ENCODE results near the gene BAK1. TPM values are rescaled to one million over a fixed set of nuclear protein-coding genes. Genes with fewer than 3 reads are reported as not detected.

Gene BAK1
- total and polyA plus RNA-seq, 2 of the 4 experiments (the other 2 are of a cell fraction): 12.0 to 19.0 TPM

DNA sequence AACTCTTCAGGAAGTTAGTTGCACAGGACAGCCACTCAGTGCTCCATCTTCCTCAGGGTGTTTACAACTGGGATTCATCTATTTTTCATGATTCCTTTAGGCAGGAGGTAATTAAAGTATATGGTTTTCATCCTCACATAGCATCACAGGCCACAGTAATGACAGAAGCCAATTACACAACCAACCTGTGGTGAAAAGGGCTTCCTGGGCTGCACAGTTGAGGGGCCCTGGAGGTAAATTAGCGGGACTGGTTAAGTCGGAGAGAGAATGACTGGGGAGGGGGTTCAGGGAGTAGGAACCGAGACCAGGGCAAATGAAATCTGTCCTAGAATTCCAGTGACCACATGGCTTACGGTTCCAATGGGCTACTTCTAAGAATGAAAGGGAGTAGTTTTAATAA is 37.0 kb downstream of the BAK1 start:
- CTCF ChIA-PET: interaction anchor here (0.6 kb wide), 1 partner anchor 10 kb away, joined by 3 read pairs; no protein-coding TSS in a partner anchor
- Histone ChIP-seq H4K8ac (ENCODE audit: low read depth in 2 of 2, low read length in 2 of 2) (no peak overlapping the region), H3K14ac (replicated peaks; ENCODE audit: low read depth, low read length) (no peak overlapping the region), H2BK20ac (ENCODE audit: low read depth, low read length) (no peak overlapping the region), H3K4me3 (ENCODE audit: insufficient read depth, low read depth, low read length) (no peak overlapping the region), H3K9me1 (ENCODE audit: insufficient read depth, low read length) (no peaks in the 10 kb centered on the region), H2BK15ac (ENCODE audit: low read depth, low read length) (no peak overlapping the region), H3K4me1 (ENCODE audit: control insufficient read depth, insufficient read depth, low read length) (no peaks in the 10 kb centered on the region), H2BK120ac (ENCODE audit: low read depth, low read length) (no peak overlapping the region), H3K9ac (ENCODE audit: low read depth, low read length) (no peak overlapping the region), H3K27me3 (ENCODE audit: control insufficient read depth, insufficient read depth, low read length) (peaks cover 10% of the 10 kb centered on the region), H3K18ac (ENCODE audit: low read depth, low read length) (no peak overlapping the region), H3K4ac (ENCODE audit: low read depth, low read length) (no peak overlapping the region), H2AK5ac (ENCODE audit: low read depth, low read length) (no peak overlapping the region), H4K91ac (ENCODE audit: insufficient read depth, low read depth, low read length) (no peak overlapping the region), H3K56ac (ENCODE audit: extremely low read depth, insufficient read depth, low read length) (no peak overlapping the region), H4K20me1 (ENCODE audit: insufficient read depth, low read length) (no peaks in the 10 kb centered on the region), H2AK9ac (replicated peaks; ENCODE audit: low read depth, low read length, poor library complexity) (no peak overlapping the region), H3K27ac (ENCODE audit: insufficient read depth, low read length) (no peak overlapping the region), H4K5ac (ENCODE audit: low read depth, low read length) (no peak overlapping the region), H2BK5ac (ENCODE audit: low read depth, low read length, poor library complexity, severe bottlenecking) (no peak overlapping the region), H3K9me3 (ENCODE audit: control insufficient read depth, insufficient read depth, low read length) (no peaks in the 10 kb centered on the region), H2AFZ (replicated peaks; ENCODE audit: low read length, poor library complexity) (no peak overlapping the region), H3K23ac (ENCODE audit: low read depth, low read length) (no peak overlapping the region), H3K36me3 (ENCODE audit: control insufficient read depth, insufficient read depth, low read length) (no peaks in the 10 kb centered on the region), H3K79me1 (ENCODE audit: low read depth in 1 of 2, low read length in 2 of 2) (no peaks in the 10 kb centered on the region), H3K4me2 (ENCODE audit: low read depth, low read length) (no peak overlapping the region)
- POLR2A ChIA-PET (ENCODE audit: unreplicated experiment): no interaction called here
- no peak for TF ChIP-seq MXI1 (IDR thresholded peaks at IDR 0.05; ENCODE audit: borderline replicate concordance, low read depth, low read length)
- TF ChIP-seq, protein P1, sequence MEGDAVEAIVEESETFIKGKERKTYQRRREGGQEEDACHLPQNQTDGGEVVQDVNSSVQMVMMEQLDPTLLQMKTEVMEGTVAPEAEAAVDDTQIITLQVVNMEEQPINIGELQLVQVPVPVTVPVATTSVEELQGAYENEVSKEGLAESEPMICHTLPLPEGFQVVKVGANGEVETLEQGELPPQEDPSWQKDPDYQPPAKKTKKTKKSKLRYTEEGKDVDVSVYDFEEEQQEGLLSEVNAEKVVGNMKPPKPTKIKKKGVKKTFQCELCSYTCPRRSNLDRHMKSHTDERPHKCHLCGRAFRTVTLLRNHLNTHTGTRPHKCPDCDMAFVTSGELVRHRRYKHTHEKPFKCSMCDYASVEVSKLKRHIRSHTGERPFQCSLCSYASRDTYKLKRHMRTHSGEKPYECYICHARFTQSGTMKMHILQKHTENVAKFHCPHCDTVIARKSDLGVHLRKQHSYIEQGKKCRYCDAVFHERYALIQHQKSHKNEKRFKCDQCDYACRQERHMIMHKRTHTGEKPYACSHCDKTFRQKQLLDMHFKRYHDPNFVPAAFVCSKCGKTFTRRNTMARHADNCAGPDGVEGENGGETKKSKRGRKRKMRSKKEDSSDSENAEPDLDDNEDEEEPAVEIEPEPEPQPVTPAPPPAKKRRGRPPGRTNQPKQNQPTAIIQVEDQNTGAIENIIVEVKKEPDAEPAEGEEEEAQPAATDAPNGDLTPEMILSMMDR (conservative IDR thresholded peaks at IDR 0.05; ENCODE audit: low read depth, low read length): no peak
- TF ChIP-seq SMC3 (IDR thresholded peaks at IDR 0.05; ENCODE audit: low read depth, low read length): no peak
- TF ChIP-seq, protein P2, sequence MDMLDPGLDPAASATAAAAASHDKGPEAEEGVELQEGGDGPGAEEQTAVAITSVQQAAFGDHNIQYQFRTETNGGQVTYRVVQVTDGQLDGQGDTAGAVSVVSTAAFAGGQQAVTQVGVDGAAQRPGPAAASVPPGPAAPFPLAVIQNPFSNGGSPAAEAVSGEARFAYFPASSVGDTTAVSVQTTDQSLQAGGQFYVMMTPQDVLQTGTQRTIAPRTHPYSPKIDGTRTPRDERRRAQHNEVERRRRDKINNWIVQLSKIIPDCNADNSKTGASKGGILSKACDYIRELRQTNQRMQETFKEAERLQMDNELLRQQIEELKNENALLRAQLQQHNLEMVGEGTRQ (IDR thresholded peaks at IDR 0.05; ENCODE audit: low read depth, low read length): no peak
- no peak for TF ChIP-seq RFX5 (IDR thresholded peaks at IDR 0.05; ENCODE audit: low read depth, low read length)
- TF ChIP-seq CEBPB (IDR thresholded peaks at IDR 0.05; ENCODE audit: low read depth, low read length): no peak
- no peak for TF ChIP-seq BHLHE40 (IDR thresholded peaks at IDR 0.05; ENCODE audit: low read depth, low read length)
- TF ChIP-seq NFE2L2 (IDR thresholded peaks at IDR 0.05; ENCODE audit: low read depth, low read length): no peak
- TF ChIP-seq MAFK (IDR thresholded peaks at IDR 0.05; ENCODE audit: low read depth, low read length): no peak
- TF ChIP-seq RCOR1 (IDR thresholded peaks at IDR 0.05; ENCODE audit: insufficient replicate concordance, low read length): no peak
- no peak for TF ChIP-seq CHD1 (IDR thresholded peaks at IDR 0.05; ENCODE audit: low read depth, low read length)
- TF ChIP-seq, protein P3, sequence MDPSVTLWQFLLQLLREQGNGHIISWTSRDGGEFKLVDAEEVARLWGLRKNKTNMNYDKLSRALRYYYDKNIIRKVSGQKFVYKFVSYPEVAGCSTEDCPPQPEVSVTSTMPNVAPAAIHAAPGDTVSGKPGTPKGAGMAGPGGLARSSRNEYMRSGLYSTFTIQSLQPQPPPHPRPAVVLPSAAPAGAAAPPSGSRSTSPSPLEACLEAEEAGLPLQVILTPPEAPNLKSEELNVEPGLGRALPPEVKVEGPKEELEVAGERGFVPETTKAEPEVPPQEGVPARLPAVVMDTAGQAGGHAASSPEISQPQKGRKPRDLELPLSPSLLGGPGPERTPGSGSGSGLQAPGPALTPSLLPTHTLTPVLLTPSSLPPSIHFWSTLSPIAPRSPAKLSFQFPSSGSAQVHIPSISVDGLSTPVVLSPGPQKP (IDR thresholded peaks at IDR 0.05; ENCODE audit: borderline replicate concordance, low read depth, low read length): no peak
- TF ChIP-seq RAD21 (IDR thresholded peaks at IDR 0.05; ENCODE audit: low read length): no peak
- TF ChIP-seq POLR2A (IDR thresholded peaks at IDR 0.05; ENCODE audit: low read depth, low read length): no peak
- no peak for TF ChIP-seq MAZ (IDR thresholded peaks at IDR 0.05; ENCODE audit: borderline replicate concordance, low read depth, low read length)
- no peak for TF ChIP-seq FOS (IDR thresholded peaks at IDR 0.05; ENCODE audit: low read depth, low read length)
- in situ Hi-C loops (cut with MboI; ENCODE audit: low sequenced_read_pairs) (no loop called here), dilution Hi-C loops (cut with HindIII; ENCODE audit: low sequenced_read_pairs, unreplicated experiment) (no loop called here), intact Hi-C loops (cut with micrococcal nuclease) (no loop called here)
- ATAC-seq (ENCODE audit: low read depth) (no peak), DNase-seq (no peak)
- BruUV-seq (replicated peaks): no TSS peak
- no CpG with 5 or more reads among the region's 4 CpGs for WGBS, 2 experiments (ENCODE audit: extremely low coverage in 2 of 2, insufficient read length in 1 of 2)
